ENCODE measurements around the gene ARHGEF38. TPM values are rescaled to one million over a fixed set of nuclear protein-coding genes. Genes with fewer than 3 reads are reported as not detected.

ARHGEF38 gene
- total and polyA plus RNA-seq, 4 donors = 0.03 to 0.92 (median 0.37) TPM

- TF ChIP-seq HNF4G (IDR thresholded peaks at IDR 0.05) = no peak
- TF ChIP-seq JUND (IDR thresholded peaks at IDR 0.05) = no peak
- no peak for TF ChIP-seq ZBTB33 (IDR thresholded peaks at IDR 0.05)
- no peak for TF ChIP-seq REST (IDR thresholded peaks at IDR 0.05)
- no peak for TF ChIP-seq RXRA (IDR thresholded peaks at IDR 0.05)
- TF ChIP-seq MAX (IDR thresholded peaks at IDR 0.05) = no peak
- TF ChIP-seq RAD21 (IDR thresholded peaks at IDR 0.05) = no peak
- TF ChIP-seq ATF3 (IDR thresholded peaks at IDR 0.05) = no peak
- no peak for DNase-seq (ENCODE audit: low spot score)
Measured at GRCh38 chr4:105536601-105537000, 15.8 kb upstream of the ARHGEF38 start.

GRCh38 chr4:105541420-105541819 is 11.0 kb upstream of the ARHGEF38 start:
- Histone ChIP-seq H3K4me3 (ENCODE audit: low read depth in 1 of 3, low read length in 3 of 3) (no peak overlapping the region), H3K9ac (ENCODE audit: low read depth in 1 of 2, low read length in 2 of 2) (no peak overlapping the region), H3K27ac (ENCODE audit: low read depth in 1 of 2, low read length in 2 of 2) (no peak overlapping the region), H3K4me1 (ENCODE audit: control insufficient read depth in 4 of 4, insufficient read depth in 4 of 4, low read length in 3 of 4) (no peaks in the 10 kb centered on the region), H3K27me3 (ENCODE audit: control insufficient read depth in 4 of 4, insufficient read depth in 4 of 4, low read length in 3 of 4) (peaks cover 0 to 2% (median 0%) of the 10 kb centered on the region in 4 donors), H3K9me3 (ENCODE audit: control insufficient read depth in 4 of 4, low read length in 3 of 4) (no peaks in the 10 kb centered on the region), H3K36me3 (ENCODE audit: control insufficient read depth in 4 of 4, insufficient read depth in 3 of 4, low read depth in 1 of 4, low read length in 3 of 4) (no peaks in the 10 kb centered on the region)
- no peak for TF ChIP-seq TAF1 (conservative IDR thresholded peaks at IDR 0.05)
- no peak for TF ChIP-seq RAD21 (IDR thresholded peaks at IDR 0.05)
- no peak for TF ChIP-seq EGR1 (IDR thresholded peaks at IDR 0.05; ENCODE audit: low read depth in 2 of 2)
- no peak for TF ChIP-seq ZBTB33 (IDR thresholded peaks at IDR 0.05)
- WGBS = 81% methylated on average over 4 of the region's 4 CpGs
- DNase-seq (ENCODE audit: low spot score) = no peak

More at GRCh38 chr4:105536601-105537000, 15.8 kb upstream of the ARHGEF38 start:
- H3K9me3 ChIP-seq (ENCODE audit: control insufficient read depth in 4 of 4, low read length in 3 of 4) = no peaks in the 10 kb centered on the region
- WGBS = 92% methylated on average over 1 of the region's 1 CpG
- H3K4me3 ChIP-seq (ENCODE audit: low read depth in 1 of 3, low read length in 3 of 3) = no peak overlapping the region
- H3K4me1 ChIP-seq (ENCODE audit: control insufficient read depth in 4 of 4, insufficient read depth in 4 of 4, low read length in 3 of 4) = no peaks in the 10 kb centered on the region
- no peak overlapping the region for H3K9ac ChIP-seq (ENCODE audit: low read depth in 1 of 2, low read length in 2 of 2)
- H3K27me3 ChIP-seq (ENCODE audit: control insufficient read depth in 4 of 4, insufficient read depth in 4 of 4, low read length in 3 of 4) = no peaks in the 10 kb centered on the region
- no peak overlapping the region for H3K27ac ChIP-seq (ENCODE audit: low read depth in 1 of 2, low read length in 2 of 2)
- no peaks in the 10 kb centered on the region for H3K36me3 ChIP-seq (ENCODE audit: control insufficient read depth in 4 of 4, insufficient read depth in 3 of 4, low read depth in 1 of 4, low read length in 3 of 4)

Measured in liver (tissue), 9 donors.